AG10803 (cell line): ENCODE data around the gene ABCA7.

ENCODE experiments used
- DNase-seq: peaks from one replicate; pipeline ENCODE4 v3.0.0; 2010; ENCODE audit warnings: low read depth
- H3K4me3 ChIP-seq: 2 replicates; pipeline ENCODE4 v1.5.1; 2011; ENCODE audit warnings: mild to moderate bottlenecking, low read length, control low read depth
- CTCF ChIP-seq: conservative IDR thresholded peaks from 2 replicates; pipeline ENCODE4 v1.5.1; 2011; ENCODE audit warnings: mild to moderate bottlenecking, low read length, control low read depth, inconsistent platforms

The ABCA7 gene

GRCh38 chr19:1003283-1003682 is 36.6 kb upstream of the ABCA7 start:
- H3K4me3 ChIP-seq, result no peak overlapping the region
- TF ChIP-seq CTCF, result no peak
- no peak for DNase-seq

GRCh38 chr19:1004204-1004802 is 35.6 kb upstream of the ABCA7 start:
- DNase-seq, result no peak
- no peak overlapping the region for H3K4me3 ChIP-seq
- no peak for TF ChIP-seq CTCF

GRCh38 chr19:1004803-1005664 is 34.9 kb upstream of the ABCA7 start:
- TF ChIP-seq CTCF, result no peak
- no peak for DNase-seq
- H3K4me3 ChIP-seq, result no peak overlapping the region

GRCh38 chr19:1006711-1007398 is 33.1 kb upstream of the ABCA7 start:
- no peak overlapping the region for H3K4me3 ChIP-seq
- no peak for DNase-seq
- TF ChIP-seq CTCF, result no peak

- H3K4me3 ChIP-seq, result no peak overlapping the region
- no peak for DNase-seq
- no peak for TF ChIP-seq CTCF
These were observed 32.3 kb upstream of the ABCA7 start for GRCh38 chr19:1007399-1008251.

- no peak for DNase-seq
These were observed 31.5 kb upstream of the ABCA7 start for GRCh38 chr19:1008268-1009040.

More at GRCh38 chr19:1008268-1009040, 31.5 kb upstream of the ABCA7 start:
- no peak overlapping the region for H3K4me3 ChIP-seq
- no peak for TF ChIP-seq CTCF
